ENCODE measurements around the gene AKT3. TPM values are rescaled to one million over a fixed set of nuclear protein-coding genes. Genes with fewer than 3 reads are reported as not detected.
A peak's percentile ranks its signal among the peaks of the same experiment; 100 is the strongest.

Gene AKT3
- polyA plus RNA-seq, 2 of the 4 experiments (the other 2 are of a cell fraction): 18.4 to 43.5 TPM

GRCh38 chr1:243494741-243495431, 355.2 kb downstream of the AKT3 start:
- no peak for TF ChIP-seq HMGXB4 (CRISPR knock-in tag; IDR thresholded peaks at IDR 0.05; ENCODE audit: borderline replicate concordance)
- no peak for TF ChIP-seq JUNB (IDR thresholded peaks at IDR 0.05)
- no peak for TF ChIP-seq ZFP36 (IDR thresholded peaks at IDR 0.05; ENCODE audit: borderline replicate concordance, partially characterized antibody)
- no peak for TF ChIP-seq RAD21 (conservative IDR thresholded peaks at IDR 0.05 in 1 of 2, IDR thresholded peaks at IDR 0.05 in 1 of 2)
- TF ChIP-seq EHF (CRISPR knock-in tag; IDR thresholded peaks at IDR 0.05): no peak
- no peak for TF ChIP-seq TFCP2L1 (CRISPR knock-in tag; IDR thresholded peaks at IDR 0.05)
- no peak for TF ChIP-seq EP300 (IDR thresholded peaks at IDR 0.05)
- DNase-seq (ENCODE audit: low read depth in 1 of 2, low spot score in 1 of 2): no peak
- no peak for FAIRE-seq

GRCh38 chr1:243493156-243494129, 356.6 kb downstream of the AKT3 start:
- POLR2A ChIA-PET: no interaction called here
- 87% methylated on average over 11 of the region's 14 CpGs for WGBS (ENCODE audit: missing lambda C conversion rate)
- no peak overlapping the region for H3K4me2 ChIP-seq

More at GRCh38 chr1:243494741-243495431, 355.2 kb downstream of the AKT3 start:
- ChIA-PET POLR2A (no interaction called here), CTCF (interaction anchor here (1.0 to 1.3 kb wide), 2 partner anchors 13 to 779 kb away, joined by 3 read pairs; no protein-coding TSS in a partner anchor)
- peak in 1 of 2 experiments; percentile 19; a peak in 2 of 6 replicates for ATAC-seq
- Histone ChIP-seq H3K4me1 (no peaks in the 10 kb centered on the region), H3K4me2 (no peak overlapping the region), H3K27ac (no peak overlapping the region; a peak in 1 of 6 replicates), H3K4me3 (no peak overlapping the region), H3K9me3 (no peaks in the 10 kb centered on the region)
- 89% methylated on average over 9 of the region's 15 CpGs for whole genome bisulfite sequencing (ENCODE audit: missing lambda C conversion rate)

More at GRCh38 chr1:243493156-243494129, 356.6 kb downstream of the AKT3 start:
- DNase-seq (ENCODE audit: low read depth in 1 of 2, low spot score in 1 of 2) (no peak), FAIRE-seq (no peak), ATAC-seq (no peak)
- no peaks in the 10 kb centered on the region for H3K9me3 ChIP-seq
- CTCF ChIA-PET: interaction anchor here (1.0 to 1.9 kb wide), 2 partner anchors 11 to 780 kb away, joined by 3 to 4 read pairs; no protein-coding TSS in a partner anchor
- no peak overlapping the region for H3K27ac ChIP-seq
- 0 out of 3 replicates have a peak, but pooled peaks cover 4% of the 10 kb centered on the region for H3K4me1 ChIP-seq
- TF ChIP-seq ZFP36 (IDR thresholded peaks at IDR 0.05; ENCODE audit: borderline replicate concordance, partially characterized antibody) (no peak), HEYL (CRISPR knock-in tag; IDR thresholded peaks at IDR 0.05) (no peak), MAFK (IDR thresholded peaks at IDR 0.05; ENCODE audit: partially characterized antibody) (peak; percentile 16), RAD21 (conservative IDR thresholded peaks at IDR 0.05 in 1 of 2, IDR thresholded peaks at IDR 0.05 in 1 of 2) (no peak), REST (IDR thresholded peaks at IDR 0.05) (no peak)
- H3K4me3 ChIP-seq: no peak overlapping the region

All from A549 (cell line).